DND-41 (cell line): ENCODE measurements around the gene GLRA3.
A peak's percentile ranks its signal among the peaks of the same experiment; 100 is the strongest.
"Not testable (repeated sequence)": the region's sequence is repeated elsewhere in the genome, so short reads cannot be mapped to it uniquely, and the experiment has no call there.

Experiments
- ATAC-seq: fragments of 200-7000 bp; cut with Tn5 transposase; 3 replicates; pipeline ENCODE4 v1.9.1; 2021; ENCODE audit warnings: low read depth; ENCODE audit not compliant: insufficient read depth
- DNase-seq: peaks from one replicate; pipeline ENCODE4 v3.0.0-alpha.2; 2020
- H2AFZ ChIP-seq: 2 replicates; pipeline ENCODE4 v1.6.0; 2012; ENCODE audit warnings: low read depth, low read length
- H3K27ac ChIP-seq: 2 replicates; pipeline ENCODE4 v1.5.1; 2012; ENCODE audit warnings: low read length, inconsistent platforms
- H3K27me3 ChIP-seq: fragments of 200-600 bp; sonication (generic); 2 replicates; pipeline ENCODE4 v1.6.0; 2012; ENCODE audit warnings: low read length, mild to moderate bottlenecking, inconsistent platforms; ENCODE audit not compliant: insufficient read depth, poor library complexity
- H3K36me3 ChIP-seq: 2 replicates; pipeline ENCODE4 v1.5.1; 2012; ENCODE audit warnings: low read length, inconsistent platforms; ENCODE audit not compliant: insufficient read depth
- H3K4me1 ChIP-seq: 2 replicates; pipeline ENCODE4 v1.5.1; 2012; ENCODE audit warnings: mild to moderate bottlenecking, low read length; ENCODE audit not compliant: insufficient read depth
- H3K4me2 ChIP-seq: 2 replicates; pipeline ENCODE4 v1.6.0; 2012; ENCODE audit warnings: mild to moderate bottlenecking, moderate library complexity, low read length, inconsistent platforms; ENCODE audit not compliant: insufficient read depth
- H3K4me3 ChIP-seq, 2 experiments: fragments of 200-600 bp in 1 of 2; shearing (Covaris generic) in 1 of 2; 2 replicates each; pipeline ENCODE4 v1.5.1; 2012 to 2016; ENCODE audit warnings: inconsistent platforms in 2 of 2, low read length in 2 of 2, mild to moderate bottlenecking in 2 of 2, low read depth in 1 of 2, moderate library complexity in 1 of 2
- H3K79me2 ChIP-seq: 2 replicates; pipeline ENCODE4 v1.6.0; 2012; ENCODE audit warnings: low read length, inconsistent platforms; ENCODE audit not compliant: insufficient read depth
- H3K9ac ChIP-seq: 2 replicates; pipeline ENCODE4 v1.6.0; 2012; ENCODE audit warnings: low read depth, mild to moderate bottlenecking, inconsistent platforms, low read length, moderate library complexity
- H3K9me3 ChIP-seq: 2 replicates; pipeline ENCODE4 v1.5.1; 2012; ENCODE audit warnings: low read length, moderate library complexity, mild to moderate bottlenecking, inconsistent platforms; ENCODE audit not compliant: insufficient read depth, severe bottlenecking
- H4K20me1 ChIP-seq: 2 replicates; pipeline ENCODE4 v1.6.0; 2012; ENCODE audit warnings: low read length; ENCODE audit not compliant: insufficient read depth
- CTCF ChIP-seq: IDR thresholded peaks from 2 replicates; pipeline ENCODE4 v1.5.1; 2012; ENCODE audit warnings: borderline replicate concordance, low read length, moderate library complexity, mild to moderate bottlenecking; ENCODE audit not compliant: poor library complexity, severe bottlenecking; ENCODE audit errors: extremely low read depth
- EZH2 ChIP-seq: IDR thresholded peaks from 3 replicates; pipeline ENCODE4 v1.6.1; 2012; ENCODE audit warnings: borderline replicate concordance, low read depth, mild to moderate bottlenecking, moderate library complexity, low read length, inconsistent platforms; ENCODE audit not compliant: severe bottlenecking

Gene GLRA3

GRCh38 chr4:174631901-174632758, 196.9 kb downstream of the GLRA3 start:
- H3K9me3 ChIP-seq, result no peaks in the 10 kb centered on the region
- H3K27me3 ChIP-seq, result no peaks in the 10 kb centered on the region
- DNase-seq (no peak), ATAC-seq (peak; percentile 66; the same call in 1 of the 3 replicates)
- H4K20me1 ChIP-seq, result no peaks in the 10 kb centered on the region
- H3K4me3 ChIP-seq, result no peak overlapping the region
- no peak overlapping the region for H3K4me2 ChIP-seq
- TF ChIP-seq CTCF (peak; percentile 65), EZH2 (no peak)
- no peaks in the 10 kb centered on the region for H3K4me1 ChIP-seq
- no peaks in the 10 kb centered on the region for H3K36me3 ChIP-seq
- no peak overlapping the region; the same call in 1 of the 2 replicates for H2AFZ ChIP-seq
- no peak overlapping the region for H3K9ac ChIP-seq
- no peaks in the 10 kb centered on the region for H3K79me2 ChIP-seq
- H3K27ac ChIP-seq, result no peak overlapping the region

- not testable (repeated sequence) for H3K4me1 ChIP-seq, H3K4me3 ChIP-seq, H4K20me1 ChIP-seq, H3K27ac ChIP-seq, ATAC-seq, H3K79me2 ChIP-seq, DNase-seq, H3K4me2 ChIP-seq, H3K9me3 ChIP-seq, H3K9ac ChIP-seq, H3K36me3 ChIP-seq, H2AFZ ChIP-seq, H3K27me3 ChIP-seq
Measured at GRCh38 chr4:174629907-174630450, 199.1 kb downstream of the GLRA3 start.

GRCh38 chr4:174629265-174629664, 199.8 kb downstream of the GLRA3 start:
- H3K79me2 ChIP-seq, result no peaks in the 10 kb centered on the region
- no peak overlapping the region for H3K4me3 ChIP-seq
- no peaks in the 10 kb centered on the region for H4K20me1 ChIP-seq
- no peaks in the 10 kb centered on the region for H3K9me3 ChIP-seq
- H3K4me2 ChIP-seq, result no peak overlapping the region
- TF ChIP-seq CTCF, result no peak
- TF ChIP-seq EZH2, result no peak
- H3K27ac ChIP-seq, result no peak overlapping the region
- DNase-seq (no peak), ATAC-seq (no peak)
- H3K27me3 ChIP-seq, result no peaks in the 10 kb centered on the region
- no peak overlapping the region for H2AFZ ChIP-seq
- H3K4me1 ChIP-seq, result no peaks in the 10 kb centered on the region
- H3K36me3 ChIP-seq, result no peaks in the 10 kb centered on the region
- H3K9ac ChIP-seq, result no peak overlapping the region

- H3K4me2 ChIP-seq, result no peak overlapping the region
- H3K79me2 ChIP-seq, result no peaks in the 10 kb centered on the region
- H3K36me3 ChIP-seq, result no peaks in the 10 kb centered on the region
- DNase-seq (no peak), ATAC-seq (no peak)
- H2AFZ ChIP-seq, result no peak overlapping the region
- no peak for TF ChIP-seq CTCF
- TF ChIP-seq EZH2, result no peak
- H3K9ac ChIP-seq, result no peak overlapping the region
- no peaks in the 10 kb centered on the region for H3K9me3 ChIP-seq
- H3K4me3 ChIP-seq, result no peak overlapping the region
- H3K4me1 ChIP-seq, result no peaks in the 10 kb centered on the region
- H3K27ac ChIP-seq, result no peak overlapping the region
- H3K27me3 ChIP-seq, result no peaks in the 10 kb centered on the region
- no peaks in the 10 kb centered on the region for H4K20me1 ChIP-seq
Measured at GRCh38 chr4:174628191-174628590, 200.9 kb downstream of the GLRA3 start.
